GM18502 (cell line): Measurements from ENCODE around the gene MLC1.
"Not testable (repeated sequence)": the region's sequence is repeated elsewhere in the genome, so short reads cannot be mapped to it uniquely, and the experiment has no call there.

Source experiments
- ATAC-seq: cut with Tn5 transposase; IDR thresholded peaks from one replicate; pipeline ENCODE4 v1.9.1; 2021; ENCODE audit warnings: mild to moderate bottlenecking; ENCODE audit not compliant: unreplicated experiment, poor library complexity

Gene MLC1

GRCh38 chr22:50104141-50104544 lies 18.9 kb upstream of the MLC1 start:
- no peak for ATAC-seq

DNA sequence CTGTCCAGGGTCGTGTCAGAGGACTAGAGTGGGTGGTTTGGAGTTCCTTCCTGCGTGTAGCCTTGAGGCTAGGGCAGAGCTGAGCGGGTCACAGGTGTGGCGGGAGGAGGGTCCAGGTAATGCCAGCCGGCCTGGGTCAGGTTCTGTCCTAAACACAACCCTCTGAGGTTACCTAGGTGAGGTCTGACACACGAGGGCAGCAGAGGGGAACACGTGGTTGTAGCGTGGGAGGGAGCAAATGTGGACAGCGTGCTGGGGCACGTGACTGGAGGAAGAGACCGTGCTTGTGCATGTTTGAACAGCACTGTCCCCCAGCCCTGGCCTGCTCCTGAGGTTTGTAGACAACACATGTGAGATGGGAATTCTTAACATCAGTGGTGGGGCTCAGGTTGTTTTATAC lies 17.7 kb upstream of the MLC1 start:
- ATAC-seq: no peak

GRCh38 chr22:50101870-50102565 lies 16.8 kb upstream of the MLC1 start:
- no peak for ATAC-seq

DNA sequence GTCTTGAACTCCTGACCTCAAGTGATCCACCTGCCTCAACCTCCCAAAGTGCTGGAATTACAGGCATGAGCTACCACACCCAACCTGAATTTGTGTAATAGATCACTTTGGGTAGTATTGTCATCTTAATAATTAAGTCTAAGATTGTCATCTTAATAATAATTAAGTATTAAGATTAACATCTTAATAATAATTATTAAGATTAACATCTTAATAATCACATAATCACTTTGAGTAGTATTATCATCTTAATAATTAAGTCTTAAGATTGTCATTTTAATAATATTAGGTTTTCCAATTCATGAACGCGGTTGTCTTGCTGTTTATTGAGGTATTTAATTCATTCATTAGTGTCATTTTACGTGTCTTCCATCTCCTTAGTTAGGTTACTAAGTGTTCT lies 12.8 kb upstream of the MLC1 start:
- no peak for ATAC-seq

GRCh38 chr22:50092342-50092741 lies 7.1 kb upstream of the MLC1 start:
- no peak for ATAC-seq

DNA sequence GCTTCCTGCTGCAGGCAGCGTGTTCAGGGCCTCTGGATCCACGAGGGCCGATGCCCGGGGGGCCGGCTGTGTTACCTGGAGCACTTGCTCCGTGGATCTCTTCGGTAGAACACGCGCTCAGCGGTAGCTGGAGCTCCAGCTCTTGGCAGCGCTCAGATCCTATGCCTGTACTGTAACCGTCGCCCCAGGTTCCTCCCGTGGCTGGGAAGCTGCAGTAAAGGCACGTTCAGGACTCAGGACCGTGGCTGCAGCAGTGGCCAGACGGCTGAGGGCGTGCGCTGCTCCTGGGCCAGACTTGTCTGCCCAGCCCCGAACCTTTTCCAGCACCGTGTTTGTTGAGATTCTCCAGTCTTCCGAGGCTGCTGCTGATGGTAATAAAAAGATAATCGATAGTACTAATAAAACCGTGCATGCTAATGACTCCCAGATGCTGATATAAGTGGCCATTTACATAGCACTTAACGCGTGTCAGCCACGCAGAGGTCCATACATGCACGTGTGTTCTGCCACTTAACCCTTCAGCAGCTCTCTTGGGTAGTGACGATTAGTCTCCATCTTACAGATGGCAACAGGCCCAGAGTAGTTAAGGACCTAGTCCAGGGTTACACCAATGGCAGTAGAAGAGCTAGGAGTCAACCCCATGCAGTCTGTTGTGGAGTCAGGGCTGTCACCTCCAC lies 6.0 kb upstream of the MLC1 start:
- no peak for ATAC-seq

GRCh38 chr22:50090412-50090714 lies 5.1 kb upstream of the MLC1 start:
- ATAC-seq: no peak

DNA sequence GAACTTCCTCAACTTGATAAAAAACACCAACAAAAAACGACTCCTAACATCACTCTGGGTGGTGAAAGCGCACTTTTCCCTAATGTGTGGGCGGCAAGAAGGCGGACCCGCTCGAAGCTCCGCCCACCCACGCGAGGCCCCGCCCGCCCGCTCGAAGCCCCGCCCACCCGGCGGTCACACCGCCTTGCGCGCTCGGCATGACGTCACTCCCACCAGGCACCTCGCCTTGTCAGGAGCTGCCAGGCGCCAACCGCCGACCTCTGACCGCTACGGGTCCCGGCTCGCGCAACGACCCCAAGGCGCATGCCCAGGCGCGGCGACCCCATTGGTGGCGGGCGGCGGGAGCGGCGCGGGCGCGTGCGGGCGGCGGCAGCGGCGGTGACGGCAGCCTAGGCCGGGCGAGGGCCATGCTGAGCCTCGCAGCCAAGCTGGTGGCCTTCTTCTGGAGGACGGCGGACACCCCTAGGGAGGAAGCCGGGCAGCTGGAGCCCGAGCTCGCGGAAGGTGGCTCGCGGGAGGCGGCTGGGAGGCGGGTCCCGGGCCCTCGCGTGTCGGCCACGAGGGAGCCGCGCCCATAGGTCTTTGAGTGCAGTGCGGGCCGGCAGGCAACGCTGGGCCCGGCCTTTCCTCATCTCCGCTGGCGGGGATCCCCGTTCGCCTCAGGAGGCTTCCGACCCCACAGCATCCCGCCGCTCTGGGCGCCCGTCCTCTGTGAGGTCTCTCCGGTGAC lies 4.6 kb upstream of the MLC1 start, which contains the start of gene MOV10L1:
Gene MOV10L1, plus strand, starts transcription at position 325 of the 730 bp plus-strand sequence. Its CDS starts 83 bp downstream, at position 408.
- ATAC-seq: no peak

GRCh38 chr22:50089231-50089630 lies 4.0 kb upstream of the MLC1 start:
- ATAC-seq: no peak

- no peak for ATAC-seq
Observed at GRCh38 chr22:50088096-50088495, 2.9 kb upstream of the MLC1 start.

DNA sequence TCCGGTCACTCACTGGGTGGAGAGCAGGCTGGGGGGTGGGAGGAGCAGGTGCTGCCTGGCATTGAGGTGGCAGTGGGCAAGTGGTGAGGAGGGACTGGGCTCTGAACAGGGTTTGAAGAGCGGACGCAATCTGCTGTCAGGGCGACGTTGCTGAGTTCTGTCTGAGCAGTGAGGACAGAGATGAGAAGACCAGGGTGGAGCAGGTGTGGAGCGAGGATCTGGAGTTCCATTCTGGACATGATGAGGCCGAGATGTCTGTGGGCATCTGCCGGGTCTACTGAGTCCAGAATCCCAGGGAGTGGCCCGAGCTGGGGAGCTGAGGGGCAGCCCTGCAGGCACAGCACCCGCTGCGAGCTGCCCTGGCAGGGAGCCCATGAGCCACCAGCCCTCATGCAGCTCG lies 2.4 kb upstream of the MLC1 start:
- no peak for ATAC-seq

- not testable (repeated sequence) for ATAC-seq
Observed at GRCh38 chr22:50086975-50087374, 1.7 kb upstream of the MLC1 start.

- ATAC-seq: no peak
Observed at GRCh38 chr22:50086526-50086925, 1.3 kb upstream of the MLC1 start.

DNA sequence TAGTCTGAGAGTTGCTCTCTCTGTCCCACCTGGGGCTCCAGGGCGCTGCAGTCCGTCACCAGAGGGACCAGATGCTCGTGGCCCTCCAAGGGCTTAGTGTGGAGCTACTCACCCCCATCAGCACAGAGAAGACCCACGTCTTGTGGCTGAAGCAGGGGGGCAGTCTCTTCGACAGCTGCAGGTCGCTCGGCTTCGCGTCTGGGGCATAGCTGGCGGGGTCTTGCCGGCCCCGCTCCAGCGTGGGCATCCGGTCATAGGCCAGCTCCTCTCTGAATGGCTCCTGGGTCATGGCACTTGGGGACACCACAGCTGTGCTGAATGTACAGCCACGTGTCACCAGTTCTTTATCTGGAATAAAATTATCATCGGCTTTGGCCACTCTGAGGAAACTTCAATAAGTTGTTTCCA lies 608 bp downstream of the MLC1 start:
- ATAC-seq: no peak

- ATAC-seq: no peak
Observed at GRCh38 chr22:50084080-50084477, 1.1 kb downstream of the MLC1 start.

GRCh38 chr22:50083462-50084079 lies 1.7 kb downstream of the MLC1 start:
- ATAC-seq: no peak

DNA sequence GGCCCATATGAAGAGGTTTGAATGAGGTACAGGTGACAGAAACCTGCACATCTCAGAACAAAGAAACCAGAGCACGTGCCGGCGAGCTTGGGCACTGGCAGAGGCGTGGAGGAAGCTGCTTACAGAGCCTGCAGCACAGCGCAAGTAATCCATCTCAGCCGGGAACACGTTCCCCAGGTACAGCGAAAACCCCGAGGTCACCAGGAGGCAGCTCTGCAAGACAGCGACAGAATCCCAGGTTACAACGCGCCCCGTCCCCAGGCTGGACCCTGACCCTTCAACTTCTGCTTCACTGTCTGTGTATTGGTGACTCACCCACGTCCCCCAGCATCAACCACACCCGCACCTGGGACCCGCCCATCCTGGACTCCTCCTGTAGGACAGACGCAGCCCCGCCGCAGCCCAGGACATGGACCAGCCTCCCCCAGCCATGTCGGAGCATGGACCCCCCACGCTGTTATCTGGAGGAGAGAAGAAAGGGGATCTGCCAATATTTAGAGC lies 2.2 kb downstream of the MLC1 start:
- ATAC-seq: no peak

DNA sequence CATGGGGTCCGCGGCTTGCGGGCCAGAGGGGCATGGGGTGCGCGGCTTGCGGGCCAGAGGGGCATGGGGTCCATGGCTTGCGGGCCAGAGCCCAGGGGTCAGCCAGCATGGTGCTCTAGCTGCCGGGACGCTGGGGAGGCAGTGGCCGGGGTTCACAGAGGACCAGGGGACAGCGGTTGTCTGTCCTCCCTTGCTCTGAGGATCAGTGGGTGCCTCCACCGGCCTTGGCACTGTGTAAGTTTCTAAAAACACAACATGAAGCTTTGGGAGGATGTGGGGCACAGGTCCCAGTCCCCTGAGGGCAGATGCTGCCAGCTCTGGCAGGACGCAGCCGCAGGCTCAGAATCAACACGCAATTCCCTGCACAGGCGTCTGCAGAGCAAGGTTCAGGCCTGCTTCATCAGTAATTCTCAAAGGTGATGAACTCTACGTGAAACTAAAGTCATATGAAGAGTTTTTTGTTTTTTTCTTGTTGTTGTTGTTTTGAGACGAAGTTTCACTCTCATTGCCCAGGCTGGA lies 3.0 kb downstream of the MLC1 start:
- no peak for ATAC-seq

- no peak for ATAC-seq
Observed at GRCh38 chr22:50081426-50082196, 3.6 kb downstream of the MLC1 start.

- ATAC-seq: no peak
Observed at GRCh38 chr22:50080077-50080465, 5.2 kb downstream of the MLC1 start.
